GM18499 (cell line): Measurements from ENCODE around the gene ADRM1.

ENCODE experiments used
- ATAC-seq: cut with Tn5 transposase; IDR thresholded peaks from one replicate; pipeline ENCODE4 v1.9.1; 2021; ENCODE audit warnings: moderate number of reproducible peaks; ENCODE audit not compliant: insufficient read depth, unreplicated experiment

The ADRM1 gene

DNA sequence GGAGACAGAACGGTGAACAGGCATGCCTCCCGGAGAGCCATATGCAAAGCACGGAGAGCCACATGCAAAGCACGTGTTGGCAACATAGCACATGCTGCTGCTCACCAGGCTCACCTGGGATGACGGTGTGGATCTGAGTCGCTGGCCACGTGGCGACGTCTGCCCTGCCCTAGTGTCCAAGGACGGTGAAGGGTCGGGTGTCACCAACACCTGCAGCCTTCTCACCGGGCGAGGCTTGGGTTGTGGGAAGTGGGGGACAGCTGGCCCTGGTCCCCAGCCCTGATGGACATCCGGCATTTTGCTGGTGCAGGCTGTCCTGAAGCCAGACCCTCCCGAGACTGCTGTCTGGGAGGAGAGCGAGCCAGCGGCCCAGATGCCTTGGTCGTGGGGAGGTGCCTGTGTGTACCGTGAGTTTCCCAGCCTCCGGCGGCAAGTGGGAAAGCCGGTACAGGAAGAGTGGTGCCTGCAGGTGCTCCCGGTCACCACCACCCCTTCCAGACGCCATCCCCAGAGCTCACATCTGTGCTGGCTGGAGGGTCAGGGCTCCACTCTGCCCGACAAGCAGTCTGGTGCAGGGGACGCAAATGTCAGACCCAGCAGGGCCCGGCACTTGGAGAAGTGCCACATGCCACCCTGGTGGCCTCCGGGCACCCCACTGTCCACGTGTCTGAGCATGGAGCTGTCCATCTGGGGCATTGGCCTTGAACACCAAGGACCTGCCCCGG, 5.9 kb upstream of the ADRM1 start:
- ATAC-seq: no peak

DNA sequence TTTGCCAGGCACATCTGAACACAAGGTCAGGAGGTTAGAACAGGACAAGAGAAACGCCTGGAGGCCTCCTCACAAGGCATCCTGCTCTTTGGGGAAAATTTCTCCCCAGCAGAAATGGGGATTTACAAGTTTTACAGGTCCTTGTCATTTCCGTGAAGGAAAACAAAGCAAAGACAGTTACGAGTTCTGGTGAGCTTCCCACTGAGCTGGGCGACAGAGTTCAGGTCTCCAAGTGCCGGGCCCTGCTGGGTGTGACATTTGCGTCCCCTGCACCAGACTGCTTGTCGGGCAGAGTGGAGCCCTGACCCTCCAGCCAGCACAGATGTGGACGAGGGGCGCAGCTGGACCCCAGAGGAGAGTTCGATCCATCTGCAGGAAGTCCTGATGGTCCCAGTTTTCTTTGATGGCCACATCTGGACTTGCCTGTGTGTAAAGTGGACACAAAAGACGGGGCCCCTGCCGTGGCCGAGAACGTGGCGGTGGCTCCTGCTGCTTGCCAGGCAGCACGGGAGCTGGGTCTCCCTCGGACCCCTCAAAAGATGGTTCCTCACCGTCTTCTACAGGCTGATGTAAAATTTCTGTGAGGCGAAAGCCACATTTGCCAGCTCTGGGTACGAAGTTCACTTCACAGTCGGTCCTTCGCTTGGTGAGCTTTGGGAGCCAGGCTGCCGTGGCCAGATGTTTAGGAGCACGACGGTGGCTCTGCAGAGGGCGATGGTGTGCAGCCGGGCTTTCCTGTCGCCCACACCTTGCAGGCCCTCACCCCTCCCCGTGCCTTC, 5.2 kb upstream of the ADRM1 start:
- no peak for ATAC-seq

DNA sequence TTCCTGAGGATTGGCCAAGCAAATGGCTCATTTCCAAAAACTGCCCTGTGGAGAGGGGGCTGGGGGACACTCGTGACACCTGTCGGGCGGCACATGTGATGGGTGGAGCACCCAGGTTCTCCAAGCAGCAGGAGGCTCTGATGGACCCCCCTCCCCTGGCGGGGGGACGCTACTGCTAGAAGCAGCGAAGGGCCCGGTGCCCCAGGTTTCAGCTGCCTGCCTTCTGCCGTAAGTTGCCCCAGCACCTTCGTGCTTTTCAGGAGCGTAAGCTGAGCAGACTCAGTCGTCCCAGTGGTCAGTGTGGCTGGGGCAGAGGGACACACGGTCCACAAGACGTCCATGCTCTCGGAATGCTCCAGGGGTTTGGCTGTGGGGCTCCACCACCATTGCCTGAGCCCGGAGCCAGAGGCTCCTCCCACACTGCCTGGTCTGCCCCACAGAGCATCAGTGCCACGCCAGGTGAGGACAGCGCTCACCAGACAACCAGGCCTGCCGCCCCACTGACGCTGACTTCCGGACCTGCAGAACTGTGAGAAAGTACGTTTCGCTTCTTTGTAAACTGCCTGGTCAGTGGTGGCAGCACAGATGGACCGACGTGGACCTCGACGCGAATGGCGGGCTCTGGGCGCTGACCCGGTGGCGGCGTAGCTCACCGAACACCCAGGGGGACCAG, 4.1 kb upstream of the ADRM1 start:
- no peak for ATAC-seq

DNA sequence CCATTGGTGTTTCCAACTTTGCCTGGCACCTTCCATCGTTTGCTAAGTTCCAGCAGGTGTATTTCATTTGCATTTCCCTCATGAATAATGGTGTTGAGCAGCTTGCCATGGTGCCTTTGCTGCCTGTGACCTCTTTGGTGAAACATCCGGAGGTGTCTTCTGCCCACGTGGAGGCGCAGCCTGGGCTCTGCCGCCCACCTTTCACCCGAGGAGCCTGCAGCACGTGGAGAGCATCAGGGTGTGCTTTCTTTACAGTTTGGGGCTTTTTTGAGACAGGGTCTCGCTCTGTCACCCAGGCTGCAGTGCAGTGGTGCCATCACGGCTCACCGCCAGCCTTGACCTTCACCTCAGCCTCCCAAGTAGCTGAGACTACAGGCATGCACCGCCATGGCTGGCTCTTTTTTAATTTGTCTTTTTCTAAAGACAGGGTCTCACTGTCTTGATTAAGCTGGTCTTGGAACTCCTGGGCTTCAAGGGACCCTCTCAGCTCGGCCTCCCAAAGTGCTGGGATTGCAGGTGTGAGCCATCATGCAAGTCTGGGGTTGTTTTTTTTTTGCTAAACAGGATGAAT, 3.0 kb upstream of the ADRM1 start:
- ATAC-seq: no peak

DNA sequence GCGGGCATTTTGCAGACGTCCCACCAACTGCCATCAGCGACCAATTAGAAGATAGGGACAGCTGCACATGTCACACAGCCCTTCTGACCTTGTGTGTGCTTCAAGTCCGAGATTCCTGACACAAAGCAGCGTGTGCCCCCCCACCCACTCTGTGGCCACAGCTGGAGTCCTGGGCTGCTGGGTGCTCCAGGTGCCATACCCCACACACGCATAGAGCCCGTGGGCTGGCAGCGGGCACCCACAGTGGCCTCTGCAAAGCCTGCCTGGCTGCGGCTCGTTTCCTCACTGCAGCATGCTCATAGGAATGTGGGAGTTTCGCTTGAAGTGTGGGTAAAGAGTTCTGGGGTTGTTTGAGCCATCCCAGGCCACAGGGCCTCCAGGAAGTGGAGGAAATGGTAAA, 2.5 kb upstream of the ADRM1 start:
- ATAC-seq: no peak

DNA sequence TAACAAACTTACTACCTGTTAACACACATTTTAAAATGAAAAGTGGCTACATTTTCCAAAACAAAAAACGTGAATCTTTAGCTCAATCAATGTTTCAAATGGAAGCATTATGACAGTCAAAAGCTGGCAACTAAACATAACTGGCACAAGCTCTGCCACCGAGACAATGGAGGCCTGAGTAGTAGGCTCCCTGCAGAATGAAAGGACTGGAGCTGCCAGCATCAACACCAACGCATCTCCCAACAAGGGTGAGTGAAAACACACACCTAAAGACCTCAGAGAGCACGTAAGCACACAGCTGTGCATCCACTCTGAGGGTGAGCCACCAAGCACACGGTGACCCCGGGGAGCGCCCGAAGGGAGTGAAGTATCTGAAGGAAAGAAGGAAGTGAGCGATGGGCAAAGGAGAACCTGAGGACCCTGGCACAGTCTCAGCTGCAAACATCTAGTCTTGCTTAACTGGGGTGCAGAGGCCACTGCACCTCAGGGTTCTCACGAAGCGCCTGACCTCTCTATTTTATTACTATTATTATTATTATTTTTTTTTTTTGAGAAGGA, 1.6 kb upstream of the ADRM1 start:
- ATAC-seq: no peak

DNA sequence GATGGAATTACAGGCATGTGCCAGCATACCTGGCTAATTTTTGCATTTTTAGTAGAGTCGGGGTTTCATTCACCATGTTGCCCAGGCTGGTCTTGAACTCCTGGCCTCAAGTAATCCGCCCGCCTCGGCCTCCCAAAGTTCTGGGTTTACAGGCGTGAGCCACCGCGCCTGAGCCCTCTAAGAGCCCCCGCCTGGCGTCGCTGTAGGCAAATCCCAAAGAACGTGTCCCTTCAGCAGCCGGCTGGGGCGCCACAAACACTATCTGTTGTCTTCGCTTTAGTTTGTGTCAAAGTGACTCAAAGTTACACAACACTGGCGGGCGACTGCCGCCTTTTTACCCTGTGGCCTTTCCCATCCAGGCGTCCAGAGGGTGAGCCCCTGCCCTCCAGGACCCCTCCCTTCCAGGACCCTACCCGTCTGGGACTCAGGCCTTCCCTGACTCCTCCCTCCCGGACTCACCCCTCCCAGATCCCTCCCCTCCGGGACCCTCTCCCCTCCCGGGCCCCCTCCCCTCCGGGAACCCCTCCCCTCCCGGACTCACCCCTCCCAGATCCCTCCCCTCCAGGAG, 940 bp upstream of the ADRM1 start:
- ATAC-seq: no peak

DNA sequence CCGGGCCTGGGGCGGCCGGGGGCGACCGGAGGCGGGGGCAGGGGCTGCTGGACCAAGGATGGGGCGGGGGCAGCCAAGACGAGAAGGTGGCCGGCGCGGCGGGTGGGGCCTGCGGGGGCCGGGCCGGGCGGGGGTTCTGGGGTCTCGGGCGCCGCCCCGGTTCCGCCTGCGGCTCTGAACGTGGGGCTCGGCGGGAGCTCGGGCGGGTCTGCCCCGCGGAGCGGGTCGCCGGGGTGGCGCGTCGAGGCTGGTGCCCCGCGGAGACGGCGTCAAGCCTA, 204 bp downstream of the ADRM1 start:
- no peak for ATAC-seq

DNA sequence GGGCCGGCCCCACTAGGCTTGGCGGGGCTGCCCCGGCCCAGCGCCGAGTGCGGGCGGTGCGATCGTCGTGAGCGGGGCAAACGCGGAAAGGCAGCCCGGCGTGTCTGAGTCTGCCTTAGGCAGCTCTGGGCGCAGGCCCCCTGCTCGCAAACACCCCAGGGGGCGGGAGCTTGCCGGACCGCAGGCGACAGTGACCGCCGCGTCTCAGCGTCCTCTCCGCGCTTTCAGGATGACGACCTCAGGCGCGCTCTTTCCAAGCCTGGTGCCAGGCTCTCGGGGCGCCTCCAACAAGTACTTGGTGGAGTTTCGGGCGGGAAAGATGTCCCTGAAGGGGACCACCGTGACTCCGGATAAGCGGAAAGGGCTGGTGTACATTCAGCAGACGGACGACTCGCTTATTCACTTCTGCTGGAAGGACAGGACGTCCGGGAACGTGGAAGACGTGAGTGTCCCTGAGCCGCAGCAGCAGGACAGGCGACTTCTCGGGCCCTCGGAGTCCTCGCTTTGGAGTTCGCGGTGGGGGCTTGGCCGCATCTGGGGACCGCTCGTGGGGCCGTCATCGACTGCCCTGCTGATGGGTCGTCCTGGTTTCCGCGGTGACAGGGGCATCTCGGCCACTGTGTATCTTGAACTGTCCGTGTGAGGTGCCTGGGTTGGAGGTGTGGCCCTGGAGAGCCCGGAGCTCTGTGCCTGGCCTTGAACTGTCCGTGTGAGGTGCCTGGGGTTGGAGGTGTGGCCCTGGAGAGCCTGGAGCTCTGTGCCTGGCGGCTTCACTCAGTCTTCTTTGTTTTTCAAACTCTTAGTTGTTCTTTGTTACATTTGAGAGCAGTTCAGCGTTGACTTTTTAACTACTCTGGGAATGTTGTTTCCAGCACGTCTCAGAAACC, 786 bp downstream of the ADRM1 start:
- ATAC-seq: no peak

DNA sequence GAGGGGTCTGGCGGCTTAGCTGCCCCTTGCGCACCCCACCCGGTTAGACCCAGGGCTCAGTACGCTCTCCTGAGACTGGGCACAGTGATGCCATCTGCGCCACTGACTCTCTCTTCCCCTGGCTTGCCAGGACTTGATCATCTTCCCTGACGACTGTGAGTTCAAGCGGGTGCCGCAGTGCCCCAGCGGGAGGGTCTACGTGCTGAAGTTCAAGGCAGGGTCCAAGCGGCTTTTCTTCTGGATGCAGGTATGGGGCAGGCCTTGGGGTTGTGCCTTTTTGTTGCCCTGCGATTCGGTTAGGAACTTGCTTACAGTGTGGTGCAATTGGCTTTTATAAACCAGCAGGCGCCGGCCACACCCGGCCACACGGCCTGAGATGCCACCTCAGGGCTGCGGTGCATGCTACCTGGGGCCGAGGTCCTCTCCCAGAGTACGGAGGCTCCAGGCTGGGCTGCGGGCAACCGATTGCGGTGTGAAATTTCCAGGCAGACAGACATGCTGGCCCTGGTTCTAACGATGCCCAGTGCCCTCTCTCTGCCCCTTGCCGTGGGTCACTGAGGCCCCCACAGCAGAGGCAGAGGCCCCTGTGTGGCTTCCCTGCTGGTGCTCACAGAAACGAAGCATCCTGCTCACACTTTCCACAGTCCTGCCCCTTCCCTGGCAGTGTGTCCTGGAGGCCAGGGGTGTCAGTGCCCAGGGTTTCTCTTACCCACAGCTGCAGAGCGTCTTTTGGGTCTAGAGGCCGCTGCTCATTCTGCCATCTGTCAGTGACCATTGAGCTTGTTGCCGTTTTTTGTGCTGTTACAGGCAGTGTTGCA, 1.7 kb downstream of the ADRM1 start:
- no peak for ATAC-seq

DNA sequence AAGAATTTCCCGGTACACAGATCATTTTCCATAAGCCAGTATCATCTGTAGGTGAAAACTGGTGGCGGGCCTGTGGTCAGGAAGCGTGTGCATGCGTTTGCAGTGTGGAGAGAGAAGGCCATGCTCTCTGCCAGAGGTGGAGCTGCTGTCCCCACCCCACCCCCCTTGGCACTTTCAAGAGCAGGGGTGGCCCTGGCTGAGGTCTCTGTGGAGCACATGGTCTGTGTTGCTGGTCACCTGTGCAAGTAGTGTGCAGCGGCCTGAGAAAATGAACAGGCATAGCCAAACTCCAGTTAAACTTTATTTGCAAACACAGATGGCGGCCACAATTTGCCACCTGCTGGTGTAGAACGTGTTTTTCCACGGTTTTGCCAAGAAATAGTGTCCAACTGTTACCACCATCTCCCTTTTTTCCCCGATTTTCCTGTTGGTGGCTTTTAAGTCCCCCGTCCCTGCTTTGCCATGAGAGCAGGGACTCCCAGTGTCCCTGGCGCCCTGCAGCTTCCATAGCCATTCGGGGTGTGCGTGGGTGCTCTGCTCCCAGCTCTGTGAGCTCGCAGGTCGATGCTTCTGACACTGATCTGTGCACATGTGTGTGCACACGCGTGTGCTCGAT, 2.5 kb downstream of the ADRM1 start:
- no peak for ATAC-seq

DNA sequence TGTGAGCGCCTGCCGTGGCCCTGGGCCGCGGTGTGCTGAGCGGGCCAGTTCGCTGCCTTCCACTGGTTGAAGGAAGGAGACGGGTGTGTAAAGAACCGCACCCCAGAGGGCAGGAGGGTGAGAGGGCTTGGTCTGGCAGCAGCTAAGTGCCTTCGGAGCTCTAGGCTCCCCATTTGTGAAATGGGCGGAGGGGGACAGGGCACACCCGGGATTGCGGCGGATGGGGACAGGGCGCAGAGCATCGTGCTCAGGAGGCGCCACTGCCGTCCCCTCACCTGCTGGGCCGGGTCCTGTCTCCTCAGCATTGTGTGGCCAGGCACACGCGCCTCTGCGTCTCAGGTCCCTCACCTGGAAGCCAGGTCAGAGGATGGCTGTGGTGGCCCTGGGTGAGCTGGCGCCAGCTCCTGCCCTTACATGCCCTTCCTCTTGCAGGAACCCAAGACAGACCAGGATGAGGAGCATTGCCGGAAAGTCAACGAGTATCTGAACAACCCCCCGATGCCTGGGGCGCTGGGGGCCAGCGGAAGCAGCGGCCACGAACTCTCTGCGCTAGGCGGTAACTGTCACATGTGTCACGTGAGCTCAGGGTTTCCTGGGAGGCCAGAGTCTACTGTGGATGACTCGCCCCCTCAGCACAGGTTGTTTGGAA, 3.1 kb downstream of the ADRM1 start:
- no peak for ATAC-seq

DNA sequence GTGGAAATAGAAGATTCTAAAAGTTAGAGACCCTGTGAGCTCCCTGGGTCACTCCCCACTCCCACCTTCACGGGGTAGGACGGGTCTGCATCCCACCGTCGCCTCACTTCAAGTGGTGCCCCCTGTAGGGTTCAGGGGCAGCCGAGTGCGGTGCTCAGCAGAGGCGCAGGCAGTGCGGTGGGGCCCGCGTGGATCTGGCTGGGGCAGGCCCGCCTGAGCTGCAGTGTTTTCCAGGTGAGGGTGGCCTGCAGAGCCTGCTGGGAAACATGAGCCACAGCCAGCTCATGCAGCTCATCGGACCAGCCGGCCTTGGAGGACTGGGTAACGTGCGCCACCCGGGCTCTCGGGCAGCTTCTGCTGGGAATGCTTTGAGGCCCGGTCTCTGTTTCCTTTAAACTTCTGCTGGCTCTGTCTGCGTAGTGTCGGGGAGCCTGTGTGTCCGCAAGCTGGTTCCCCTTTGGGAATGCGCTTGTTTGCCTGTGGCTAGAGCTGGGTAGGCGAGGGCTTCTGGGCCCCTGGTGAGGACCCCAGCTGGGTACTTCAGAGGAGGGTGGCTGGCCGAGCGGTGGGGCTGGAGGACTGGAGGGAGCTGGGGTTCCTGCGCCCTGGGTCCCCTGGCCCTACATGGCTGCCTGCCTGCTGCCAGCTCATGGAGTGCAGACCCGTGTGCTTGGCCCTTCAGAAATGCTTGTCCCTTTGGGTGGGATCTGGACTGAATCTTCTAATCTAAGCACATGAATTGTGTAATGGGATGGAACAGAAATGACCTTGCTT, 3.8 kb downstream of the ADRM1 start:
- ATAC-seq: no peak

DNA sequence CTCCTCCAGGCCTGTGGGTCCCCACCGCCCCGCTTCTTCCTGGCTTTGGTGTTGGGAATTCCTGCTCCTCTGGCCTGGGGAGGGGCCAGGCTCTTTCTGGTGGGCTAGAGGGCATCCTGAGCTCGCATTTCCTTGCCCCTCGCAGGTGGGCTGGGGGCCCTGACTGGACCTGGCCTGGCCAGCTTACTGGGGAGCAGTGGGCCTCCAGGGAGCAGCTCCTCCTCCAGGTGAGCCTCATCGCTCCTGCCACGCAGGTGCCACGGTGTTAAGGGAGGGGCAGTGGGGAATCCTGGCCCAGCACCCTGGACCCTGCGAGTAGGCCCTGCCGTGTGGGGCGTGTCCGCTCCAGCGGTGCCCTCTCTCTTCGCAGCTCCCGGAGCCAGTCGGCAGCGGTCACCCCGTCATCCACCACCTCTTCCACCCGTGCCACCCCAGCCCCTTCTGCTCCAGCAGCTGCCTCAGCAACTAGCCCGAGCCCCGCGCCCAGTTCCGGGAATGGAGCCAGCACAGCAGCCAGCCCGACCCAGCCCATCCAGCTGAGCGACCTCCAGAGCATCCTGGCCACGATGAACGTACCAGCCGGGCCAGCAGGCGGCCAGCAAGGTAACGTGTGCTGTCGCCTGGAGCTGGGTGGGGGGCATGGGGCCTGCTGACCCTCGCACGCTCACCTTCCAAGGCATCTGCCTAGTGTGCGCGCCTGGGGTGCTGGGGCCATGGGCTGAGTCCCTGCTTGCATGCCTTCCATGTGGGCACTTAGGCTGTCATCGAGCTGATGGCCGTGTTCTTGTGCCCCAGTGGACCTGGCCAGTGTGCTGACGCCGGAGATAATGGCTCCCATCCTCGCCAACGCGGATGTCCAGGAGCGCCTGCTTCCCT, 4.7 kb downstream of the ADRM1 start:
- ATAC-seq: no peak

DNA sequence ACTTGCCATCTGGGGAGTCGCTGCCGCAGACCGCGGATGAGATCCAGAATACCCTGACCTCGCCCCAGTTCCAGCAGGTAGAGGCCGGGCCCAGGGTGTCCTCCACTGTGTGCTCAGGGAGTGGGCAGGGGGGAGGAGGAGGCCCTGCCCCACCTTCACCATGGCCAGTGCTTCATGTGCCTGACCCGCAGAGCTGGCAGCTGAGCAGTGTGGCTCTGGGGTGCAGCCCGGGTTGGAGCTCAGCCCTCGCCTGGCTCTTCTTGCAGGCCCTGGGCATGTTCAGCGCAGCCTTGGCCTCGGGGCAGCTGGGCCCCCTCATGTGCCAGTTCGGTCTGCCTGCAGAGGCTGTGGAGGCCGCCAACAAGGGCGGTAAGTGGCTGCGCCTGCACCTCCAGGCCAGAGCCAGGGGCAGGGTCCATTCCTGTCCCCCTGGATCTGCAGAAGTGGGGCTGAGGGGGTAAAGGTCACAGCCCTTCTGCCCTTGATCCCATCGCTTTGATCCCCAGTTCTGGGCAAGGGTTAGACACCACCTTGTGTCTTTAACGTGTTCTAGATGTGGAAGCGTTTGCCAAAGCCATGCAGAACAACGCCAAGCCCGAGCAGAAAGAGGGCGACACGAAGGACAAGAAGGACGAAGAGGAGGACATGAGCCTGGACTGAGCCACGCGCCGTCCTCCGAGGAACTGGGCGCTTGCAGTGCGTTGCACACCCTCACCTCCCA, 5.5 kb downstream of the ADRM1 start:
- ATAC-seq: no peak
